Medulla oblongata (tissue), 1 donor: ENCODE results near the gene DCTN1.
A peak's percentile ranks its signal among the peaks of the same experiment; 100 is the strongest.
"Not testable (repeated sequence)": the region's sequence is repeated elsewhere in the genome, so short reads cannot be mapped to it uniquely, and the experiment has no call there.

Experiments
- DNase-seq: peaks from one replicate; pipeline ENCODE4 v3.0.0-alpha.2; 2015; ENCODE audit errors: extremely low spot score

Gene DCTN1

GRCh38 chr2:74371421-74371820 is 8.7 kb downstream of the DCTN1 start:
- no peak for DNase-seq

DNA sequence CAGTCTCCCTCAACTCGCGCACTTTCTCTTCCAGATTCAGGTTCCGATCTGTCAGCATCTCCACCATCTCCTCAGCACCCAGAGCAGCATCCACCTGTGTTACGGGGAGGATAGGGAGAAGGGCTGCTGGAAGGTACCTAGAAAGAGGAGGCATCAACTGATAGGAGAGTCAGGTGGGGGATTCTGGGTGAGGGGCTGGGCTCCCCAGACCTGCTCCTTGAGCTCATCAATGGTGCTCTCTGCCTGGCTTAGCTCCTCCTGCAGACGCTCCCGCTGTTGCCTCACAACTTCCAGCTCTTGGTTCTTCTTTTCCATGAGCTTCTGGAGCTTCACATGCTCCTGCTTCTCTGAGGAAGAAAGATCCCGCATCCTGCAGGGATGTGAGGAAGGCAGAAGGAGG is 10.1 kb downstream of the DCTN1 start:
- no peak for DNase-seq

DNA sequence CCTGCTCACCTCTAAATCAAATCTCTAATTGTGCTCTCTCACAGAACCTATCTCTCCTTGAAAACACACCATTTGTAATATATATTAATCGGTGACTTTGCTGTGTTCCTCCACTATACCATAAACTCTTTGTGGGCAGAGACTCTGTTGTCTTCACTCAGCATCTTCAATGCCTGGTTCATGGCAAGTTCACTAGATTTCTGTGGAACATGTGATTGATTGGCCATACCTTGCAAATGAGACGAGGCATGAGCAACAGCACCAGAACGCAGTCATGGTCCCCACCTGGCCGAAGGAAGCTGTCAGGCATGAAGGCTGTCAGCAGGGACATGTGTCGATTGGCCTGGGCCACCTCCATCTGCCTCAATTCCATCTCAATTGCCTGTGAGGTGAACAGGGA is 11.6 kb downstream of the DCTN1 start:
- no peak for DNase-seq

GRCh38 chr2:74367789-74368188 is 12.3 kb downstream of the DCTN1 start:
- no peak for DNase-seq

GRCh38 chr2:74366036-74366435 is 14.1 kb downstream of the DCTN1 start:
- DNase-seq = no peak

DNA sequence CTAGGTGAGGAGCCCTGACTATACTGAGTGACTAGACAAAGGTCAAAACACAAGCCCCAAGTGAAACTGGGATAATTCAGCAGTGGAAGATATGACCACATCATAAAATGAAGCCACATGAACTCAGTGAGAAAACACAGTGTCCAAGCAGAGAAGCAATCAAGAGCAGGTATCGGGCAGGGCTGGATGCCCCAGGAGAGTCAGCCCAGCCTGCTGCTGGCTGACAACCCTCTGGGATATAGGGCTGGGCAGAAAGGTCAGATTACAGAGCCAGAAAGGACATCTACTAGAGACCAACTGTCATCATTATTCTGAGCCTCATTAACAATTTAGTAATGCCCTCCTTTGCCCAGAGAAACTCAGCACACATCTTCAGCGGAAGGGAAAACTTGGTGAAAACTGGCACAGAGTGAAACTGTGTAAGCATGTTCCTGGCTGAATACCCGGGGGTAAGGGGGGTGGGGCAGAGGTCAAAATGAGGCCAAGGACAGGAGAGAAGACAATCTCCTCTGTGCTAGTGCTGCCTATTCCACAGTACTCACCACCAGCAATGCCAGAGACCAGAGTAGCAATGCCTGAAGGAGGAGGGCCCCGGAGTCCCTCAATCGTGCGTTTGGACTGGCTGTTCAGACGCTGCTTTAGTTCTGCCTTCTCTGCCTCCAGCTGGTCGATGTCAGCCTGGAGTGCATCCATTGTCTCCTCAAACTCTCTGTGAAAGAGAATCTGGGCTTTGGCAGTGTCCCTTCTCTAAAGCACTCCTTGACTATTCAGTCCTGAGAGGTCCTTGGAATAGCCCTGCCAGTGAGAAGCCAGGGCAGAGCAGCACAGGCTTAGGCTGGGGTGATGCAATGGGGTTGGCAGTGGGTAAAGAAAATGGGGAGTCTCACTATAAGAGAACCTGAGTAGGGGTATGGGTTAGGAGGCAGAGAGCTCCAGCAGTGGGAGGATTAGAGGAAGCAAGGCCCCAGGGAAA is 15.3 kb downstream of the DCTN1 start:
- DNase-seq = peak; percentile 70

GRCh38 chr2:74361327-74361726 is 18.8 kb downstream of the DCTN1 start:
- no peak for DNase-seq

DNA sequence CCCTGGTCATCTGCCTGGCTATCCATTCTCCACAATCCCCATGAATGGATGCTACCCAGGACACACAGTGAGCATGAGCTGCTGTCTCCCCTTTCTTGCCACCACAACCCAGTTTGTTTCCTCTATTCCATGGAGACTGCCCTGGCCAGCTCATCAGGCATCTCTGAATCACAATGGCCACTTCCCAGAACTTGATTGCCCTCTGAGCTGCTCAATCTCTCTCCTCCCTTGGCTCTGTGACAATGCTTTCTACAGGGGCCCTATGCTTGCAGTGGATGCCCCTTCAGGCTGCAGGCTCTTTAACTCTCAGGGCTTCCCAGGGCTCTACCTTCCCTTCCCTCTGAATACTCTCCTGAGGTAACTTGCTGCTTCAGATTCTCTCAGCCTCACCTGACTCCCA is 22.5 kb downstream of the DCTN1 start:
- no peak for DNase-seq

DNA sequence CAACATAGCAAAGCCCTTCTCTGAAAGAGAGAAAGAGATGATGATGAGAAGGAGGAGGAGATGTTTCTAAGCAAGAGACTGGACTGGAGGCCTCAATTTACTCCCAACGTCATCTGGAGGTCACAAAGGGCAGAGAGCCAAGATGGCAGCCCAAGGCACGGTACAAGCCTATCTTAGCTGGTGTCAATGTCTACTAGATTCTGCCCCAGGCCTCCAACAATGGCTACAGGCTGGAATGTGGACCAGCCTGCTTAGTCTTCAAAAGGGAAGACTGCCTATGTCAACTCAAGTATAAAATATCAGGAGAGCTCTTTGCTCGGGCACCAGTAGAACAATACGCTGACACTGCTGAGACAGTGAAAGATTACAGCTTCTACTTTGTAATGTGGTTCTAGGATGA is 30.2 kb downstream of the DCTN1 start:
- DNase-seq = no peak

DNA sequence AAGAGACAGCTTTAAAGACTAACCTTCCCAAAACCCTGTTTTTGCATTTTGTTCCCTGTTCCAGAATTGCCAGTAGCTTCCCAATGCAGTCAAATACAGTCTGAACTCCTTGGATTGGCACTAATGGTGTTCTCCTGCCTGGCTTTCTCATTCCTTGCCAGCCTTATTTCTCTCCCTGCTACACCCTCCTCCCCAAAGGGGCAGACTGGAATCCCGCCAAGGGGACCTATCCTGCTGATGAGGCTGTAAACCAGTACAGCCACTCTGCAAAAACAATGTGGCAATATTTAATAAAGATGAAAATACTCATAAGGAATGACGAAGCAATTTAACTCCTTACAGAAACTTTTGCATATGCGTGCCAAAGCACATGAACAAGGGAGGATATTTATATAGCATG is 32.4 kb downstream of the DCTN1 start:
- no peak for DNase-seq

DNA sequence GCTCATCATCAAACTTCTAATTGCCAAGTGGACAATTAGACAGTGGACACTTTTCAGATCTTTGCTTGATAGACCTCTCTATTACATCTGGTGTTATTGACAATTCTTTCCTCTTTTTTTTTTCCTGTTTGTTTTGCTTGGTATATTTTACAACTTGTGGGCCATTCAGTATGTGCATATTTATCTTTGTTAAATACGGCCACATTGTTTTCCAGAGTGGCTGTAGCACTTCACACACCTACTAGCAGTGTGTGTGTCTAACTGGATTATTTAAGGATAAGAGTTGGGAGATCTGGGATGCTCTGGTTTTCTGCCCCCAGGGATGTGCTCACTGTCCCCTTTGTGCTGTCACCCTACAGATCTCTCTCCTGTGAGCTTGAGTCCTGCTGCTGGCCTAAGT is 32.8 kb downstream of the DCTN1 start:
- DNase-seq = no peak

DNA sequence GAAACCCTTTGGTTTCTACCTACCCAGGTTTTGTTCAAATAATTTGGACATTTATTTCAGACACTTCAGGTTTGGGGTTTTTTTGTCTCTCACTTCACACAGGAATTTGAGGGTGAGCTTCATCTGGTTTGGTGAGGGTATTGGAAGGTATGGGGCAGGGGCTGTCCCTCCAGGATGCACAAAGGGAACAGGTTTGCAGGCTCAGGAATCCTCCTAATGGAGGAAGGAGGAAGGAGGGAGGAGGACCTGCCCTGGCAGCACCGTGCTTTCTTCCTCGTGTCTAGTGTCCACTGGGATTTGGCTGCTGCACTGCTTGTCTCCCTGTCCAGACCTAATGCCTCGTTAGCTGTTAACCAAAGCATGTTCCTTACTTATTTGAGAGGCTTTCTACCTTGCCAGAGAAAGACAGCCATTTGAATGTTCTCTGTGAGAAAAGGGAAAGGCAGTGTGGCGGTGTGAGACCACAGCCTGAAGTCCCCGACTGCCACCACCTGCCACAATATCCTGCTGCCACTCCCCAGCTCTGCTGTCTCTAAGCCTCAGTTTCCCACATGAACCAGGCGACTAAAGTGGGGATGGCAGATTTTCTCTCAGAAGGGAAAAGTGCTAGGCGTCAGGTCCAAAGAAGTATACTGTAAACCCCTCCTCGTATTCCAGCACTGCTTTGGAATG is 34.7 kb downstream of the DCTN1 start:
- DNase-seq = no peak

- no peak for DNase-seq
Observed at GRCh38 chr2:74343316-74343715, 36.8 kb downstream of the DCTN1 start, which contains the start of gene SLC4A5. SLC4A5 (minus strand) TSS chr2:74343416; CDS start chr2:74315023, 28,393 bp downstream.

GRCh38 chr2:74336227-74336626 is 43.9 kb downstream of the DCTN1 start:
- DNase-seq = not testable (repeated sequence)

DNA sequence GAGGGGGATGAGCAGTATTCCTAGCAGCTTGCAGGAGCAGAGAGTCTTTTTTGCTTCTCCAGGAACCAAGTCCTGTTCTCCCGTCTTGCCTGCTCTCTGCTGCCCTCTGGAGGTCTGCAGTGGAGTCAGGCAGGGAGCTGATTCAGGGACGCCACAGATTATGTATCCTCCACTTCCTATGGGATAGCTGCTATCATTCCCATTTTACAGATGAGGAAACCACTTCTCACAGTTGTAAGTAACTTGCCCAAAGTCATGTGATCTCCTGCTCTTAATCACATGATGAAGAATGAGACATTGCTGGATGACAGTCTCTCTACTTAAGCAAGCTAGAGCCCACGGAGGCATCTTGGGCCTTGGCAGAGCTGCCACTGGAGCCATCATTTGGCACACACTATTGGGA is 45.2 kb downstream of the DCTN1 start:
- peak; percentile 88 for DNase-seq

GRCh38 chr2:74333896-74334586 is 46.1 kb downstream of the DCTN1 start:
- no peak for DNase-seq

DNA sequence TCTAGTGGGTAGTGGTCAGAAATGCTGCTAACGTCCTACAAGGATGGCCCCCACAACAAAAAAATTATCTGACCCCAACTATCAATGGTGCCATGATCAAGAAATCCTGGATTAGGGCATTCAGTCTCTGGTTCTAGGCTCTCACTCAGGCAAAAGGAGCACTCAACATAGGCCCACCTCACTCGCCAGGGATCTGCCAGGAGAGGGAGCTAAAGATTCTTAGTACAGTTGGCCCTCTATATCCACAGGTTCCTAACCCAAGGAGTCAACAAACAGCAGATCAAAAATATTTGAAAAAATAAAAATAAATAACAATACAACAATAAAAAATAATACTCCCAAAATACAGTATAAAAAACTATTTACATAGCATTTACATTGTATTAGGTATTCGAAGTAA is 46.9 kb downstream of the DCTN1 start:
- DNase-seq = peak; percentile 36

- no peak for DNase-seq
Observed at GRCh38 chr2:74332550-74333174, 47.4 kb downstream of the DCTN1 start.

GRCh38 chr2:74328573-74328972 is 51.5 kb downstream of the DCTN1 start:
- DNase-seq = no peak

GRCh38 chr2:74328074-74328473 is 52.0 kb downstream of the DCTN1 start:
- DNase-seq = no peak

- no peak for DNase-seq
Observed at GRCh38 chr2:74327627-74328026, 52.5 kb downstream of the DCTN1 start.

GRCh38 chr2:74327199-74327598 is 52.9 kb downstream of the DCTN1 start:
- no peak for DNase-seq
